OCI-LY3 (cell line): ENCODE results near the gene COL16A1.

Source experiments
- EZH2phosphoT487 ChIP-seq: fragments of 200-600 bp; shearing (Covaris generic); IDR thresholded peaks from 2 replicates; pipeline ENCODE4 v1.6.1; 2018; ENCODE audit warnings: antibody characterized with exemption, mixed run types, low read depth
- TF ChIP-seq, protein P1 (sequence below): fragments of 200-600, 300-600 bp; sonication (generic); IDR thresholded peaks from 2 replicates; pipeline ENCODE4 v1.5.1; 2014; ENCODE audit warnings: antibody characterized with exemption, low read length, low read depth

DNA sequence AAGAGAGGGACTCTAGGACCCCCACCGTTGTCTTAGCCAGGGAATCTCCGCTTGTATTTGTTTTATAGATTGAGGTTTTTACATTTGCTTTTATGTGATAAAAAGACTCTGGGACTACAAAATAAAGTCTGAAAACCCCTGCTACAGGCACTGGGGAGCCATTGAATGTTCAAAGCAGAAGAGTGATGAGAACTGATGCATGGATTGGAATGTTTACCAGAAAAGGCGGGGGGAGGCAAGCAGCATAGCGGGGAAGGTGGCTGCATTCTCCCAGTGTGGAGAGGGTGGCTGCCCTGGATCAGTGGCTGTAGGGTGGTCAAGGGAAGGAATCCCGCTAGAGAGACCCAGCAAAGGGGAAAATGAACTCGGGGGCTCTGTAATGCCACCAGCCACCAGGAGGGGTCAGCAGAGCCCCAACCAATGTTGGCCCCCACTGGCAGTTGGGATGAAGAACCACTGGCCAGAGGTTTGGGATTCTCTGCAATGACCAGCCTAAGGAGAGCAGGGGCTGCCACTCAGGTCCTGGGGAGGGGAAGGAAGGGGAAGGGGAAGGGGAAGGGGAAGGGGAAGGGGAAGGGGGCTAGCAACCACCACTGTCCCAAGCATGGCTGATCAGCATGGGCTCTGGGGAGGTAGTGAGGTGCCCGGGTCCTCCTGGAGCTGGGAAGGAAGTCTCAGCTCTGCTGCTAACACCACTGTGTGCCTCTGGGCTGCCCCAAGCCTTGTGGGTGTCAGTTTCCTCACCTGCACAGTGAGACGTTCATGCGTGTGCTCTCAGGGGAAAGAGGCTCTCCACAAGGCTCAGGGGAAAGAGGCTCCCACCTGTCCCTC is 40.0 kb downstream of the COL16A1 start:
- TF ChIP-seq, protein P1, sequence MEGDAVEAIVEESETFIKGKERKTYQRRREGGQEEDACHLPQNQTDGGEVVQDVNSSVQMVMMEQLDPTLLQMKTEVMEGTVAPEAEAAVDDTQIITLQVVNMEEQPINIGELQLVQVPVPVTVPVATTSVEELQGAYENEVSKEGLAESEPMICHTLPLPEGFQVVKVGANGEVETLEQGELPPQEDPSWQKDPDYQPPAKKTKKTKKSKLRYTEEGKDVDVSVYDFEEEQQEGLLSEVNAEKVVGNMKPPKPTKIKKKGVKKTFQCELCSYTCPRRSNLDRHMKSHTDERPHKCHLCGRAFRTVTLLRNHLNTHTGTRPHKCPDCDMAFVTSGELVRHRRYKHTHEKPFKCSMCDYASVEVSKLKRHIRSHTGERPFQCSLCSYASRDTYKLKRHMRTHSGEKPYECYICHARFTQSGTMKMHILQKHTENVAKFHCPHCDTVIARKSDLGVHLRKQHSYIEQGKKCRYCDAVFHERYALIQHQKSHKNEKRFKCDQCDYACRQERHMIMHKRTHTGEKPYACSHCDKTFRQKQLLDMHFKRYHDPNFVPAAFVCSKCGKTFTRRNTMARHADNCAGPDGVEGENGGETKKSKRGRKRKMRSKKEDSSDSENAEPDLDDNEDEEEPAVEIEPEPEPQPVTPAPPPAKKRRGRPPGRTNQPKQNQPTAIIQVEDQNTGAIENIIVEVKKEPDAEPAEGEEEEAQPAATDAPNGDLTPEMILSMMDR = peak; percentile 75
- no peak for TF ChIP-seq EZH2phosphoT487
